ENCODE results near the gene RNLS. TPM values are rescaled to one million over a fixed set of nuclear protein-coding genes. Genes with fewer than 3 reads are reported as not detected.
A peak's percentile ranks its signal among the peaks of the same experiment; 100 is the strongest.
"Not testable (repeated sequence)": the region's sequence is repeated elsewhere in the genome, so short reads cannot be mapped to it uniquely, and the experiment has no call there.

The RNLS gene
- total and polyA plus RNA-seq, 4 experiments from 2014 or later: 1.7 to 5.8 (median 2.7) TPM

GRCh38 chr10:88313878-88314277 is 269.2 kb downstream of the RNLS start:
- peaks cover 0 to 5% of the 10 kb centered on the region in 2 donors for H3K9me3 ChIP-seq (ENCODE audit: control insufficient read depth in 1 of 2, low read length in 2 of 2)
- H3K4me1 ChIP-seq (ENCODE audit: insufficient read depth, low read length): no peaks in the 10 kb centered on the region
- no peak overlapping the region for H3K27ac ChIP-seq (ENCODE audit: low read depth, low read length)
- intact Hi-C loops (cut with micrococcal nuclease): no loop called here
- POLR2A ChIA-PET (ENCODE audit: partially characterized antibody): no interaction called here
- Mint-ChIP-seq H3K9me3 (peaks cover 0 to 15% (median 5%) of the 10 kb centered on the region in 8 donors), H3K4me1 (no peaks in the 10 kb centered on the region), H3K27me3 (no peaks in the 10 kb centered on the region), H3K27ac (no peak overlapping the region), H3K4me3 (no peak overlapping the region), H3K36me3 (peaks cover 3 to 8% of the 10 kb centered on the region in 2 donors)
- H3K27me3 ChIP-seq (ENCODE audit: insufficient read depth, low read length): no peaks in the 10 kb centered on the region
- H3K36me3 ChIP-seq (ENCODE audit: insufficient read depth, low read length): no peaks in the 10 kb centered on the region
- CTCF ChIA-PET (ENCODE audit: partially characterized antibody): no interaction called here
- DNase-seq: no peak
- H3K4me3 ChIP-seq (ENCODE audit: low read length in 2 of 2): no peak overlapping the region

GRCh38 chr10:88312855-88313254 is 270.3 kb downstream of the RNLS start:
- no peak overlapping the region for H3K4me3 Mint-ChIP-seq
- Histone ChIP-seq H3K4me1 (ENCODE audit: insufficient read depth, low read length) (no peaks in the 10 kb centered on the region), H3K36me3 (ENCODE audit: insufficient read depth, low read length) (no peaks in the 10 kb centered on the region), H3K4me3 (ENCODE audit: low read length in 2 of 2) (no peak overlapping the region), H3K9me3 (ENCODE audit: control insufficient read depth in 1 of 2, low read length in 2 of 2) (no peaks in the 10 kb centered on the region), H3K27ac (ENCODE audit: low read depth, low read length) (no peak overlapping the region), H3K27me3 (ENCODE audit: insufficient read depth, low read length) (no peaks in the 10 kb centered on the region)
- no peak overlapping the region for H3K27ac Mint-ChIP-seq
- H3K27me3 Mint-ChIP-seq: no peaks in the 10 kb centered on the region
- intact Hi-C loops (cut with micrococcal nuclease): no loop called here
- no peak for DNase-seq
- peaks cover 0 to 1% (median 0%) of the 10 kb centered on the region in 4 donors for H3K4me1 Mint-ChIP-seq
- peaks cover 2 to 9% of the 10 kb centered on the region in 2 donors for H3K36me3 Mint-ChIP-seq
- ChIA-PET POLR2A (ENCODE audit: partially characterized antibody) (no interaction called here), CTCF (ENCODE audit: partially characterized antibody) (no interaction called here)
- peaks cover 0 to 7% (median 0%) of the 10 kb centered on the region in 8 donors for H3K9me3 Mint-ChIP-seq

DNA sequence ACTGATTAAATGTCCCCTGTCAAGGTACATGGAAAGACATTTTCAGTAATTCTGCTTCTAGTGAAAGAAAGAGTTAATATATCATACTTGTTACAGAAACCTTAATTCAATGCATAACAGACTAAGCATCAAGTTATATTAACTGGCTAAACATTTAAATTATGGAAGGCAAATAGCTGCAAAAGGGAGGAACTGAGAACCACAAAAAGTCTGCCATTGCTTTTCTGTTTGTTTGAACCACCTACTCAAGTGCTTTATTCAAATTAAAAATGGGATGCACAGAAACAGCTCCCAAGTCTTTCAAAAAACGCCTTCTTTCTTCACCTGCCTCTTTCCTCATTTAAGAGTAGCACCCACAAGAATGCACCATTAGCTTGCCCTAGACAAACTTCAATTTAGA is 271.9 kb downstream of the RNLS start:
- Mint-ChIP-seq H3K9me3 (peaks cover 0 to 3% (median 0%) of the 10 kb centered on the region in 8 donors), H3K36me3 (peaks cover 0 to 4% of the 10 kb centered on the region in 2 donors), H3K4me1 (peaks cover 0 to 1% (median 0%) of the 10 kb centered on the region in 4 donors), H3K4me3 (no peak overlapping the region), H3K27me3 (no peaks in the 10 kb centered on the region), H3K27ac (no peak overlapping the region)
- ChIA-PET CTCF (ENCODE audit: partially characterized antibody) (no interaction called here), POLR2A (ENCODE audit: partially characterized antibody) (no interaction called here)
- no peak for DNase-seq
- Histone ChIP-seq H3K9me3 (ENCODE audit: control insufficient read depth in 1 of 2, low read length in 2 of 2) (no peaks in the 10 kb centered on the region), H3K27ac (ENCODE audit: low read depth, low read length) (no peak overlapping the region), H3K4me1 (ENCODE audit: insufficient read depth, low read length) (no peaks in the 10 kb centered on the region), H3K27me3 (ENCODE audit: insufficient read depth, low read length) (no peaks in the 10 kb centered on the region), H3K36me3 (ENCODE audit: insufficient read depth, low read length) (no peaks in the 10 kb centered on the region), H3K4me3 (ENCODE audit: low read length in 2 of 2) (no peak overlapping the region)
- intact Hi-C loops (cut with micrococcal nuclease): no loop called here

DNA sequence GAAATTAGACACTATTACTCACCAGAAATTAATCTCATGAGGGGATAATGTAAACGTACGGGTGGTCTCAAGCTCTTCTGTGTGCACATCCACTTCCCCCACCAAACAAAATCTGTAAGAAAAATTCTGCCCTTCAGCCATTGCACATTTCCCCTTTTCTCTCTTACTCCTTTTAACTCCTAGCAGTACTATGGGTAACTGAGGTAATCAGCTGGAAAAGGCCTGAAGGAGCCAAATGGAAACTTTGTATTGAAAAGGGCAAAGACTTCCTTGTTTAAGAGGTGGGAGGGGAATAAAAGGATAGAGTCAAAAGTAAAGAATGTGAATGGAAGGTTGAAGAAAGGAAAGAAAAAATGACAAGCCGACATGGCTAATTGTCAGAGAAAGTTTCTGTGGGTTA is 273.8 kb downstream of the RNLS start:
- Mint-ChIP-seq H3K27me3 (no peaks in the 10 kb centered on the region), H3K36me3 (peaks cover 0 to 4% of the 10 kb centered on the region in 2 donors), H3K4me3 (no peak overlapping the region), H3K9me3 (peaks cover 0 to 3% (median 0%) of the 10 kb centered on the region in 8 donors), H3K27ac (peak overlapping the region in 1 of 7 donors; percentile 14), H3K4me1 (peaks cover 0 to 1% (median 0%) of the 10 kb centered on the region in 4 donors)
- Histone ChIP-seq H3K4me1 (ENCODE audit: insufficient read depth, low read length) (no peaks in the 10 kb centered on the region), H3K27me3 (ENCODE audit: insufficient read depth, low read length) (no peaks in the 10 kb centered on the region), H3K27ac (ENCODE audit: low read depth, low read length) (no peak overlapping the region), H3K4me3 (ENCODE audit: low read length in 2 of 2) (no peak overlapping the region), H3K9me3 (ENCODE audit: control insufficient read depth in 1 of 2, low read length in 2 of 2) (no peaks in the 10 kb centered on the region), H3K36me3 (ENCODE audit: insufficient read depth, low read length) (no peaks in the 10 kb centered on the region)
- ChIA-PET POLR2A (ENCODE audit: partially characterized antibody) (no interaction called here), CTCF (ENCODE audit: partially characterized antibody) (no interaction called here)
- intact Hi-C loops (cut with micrococcal nuclease): no loop called here
- no peak for DNase-seq

- H3K36me3 ChIP-seq (ENCODE audit: insufficient read depth, low read length); H3K27ac ChIP-seq (ENCODE audit: low read depth, low read length); H3K9me3 ChIP-seq (ENCODE audit: control insufficient read depth in 1 of 2, low read length in 2 of 2); H3K4me3 Mint-ChIP-seq; intact Hi-C loops (cut with micrococcal nuclease); H3K4me1 Mint-ChIP-seq; POLR2A ChIA-PET (ENCODE audit: partially characterized antibody); H3K27me3 Mint-ChIP-seq; H3K27ac Mint-ChIP-seq; H3K4me3 ChIP-seq (ENCODE audit: low read length in 2 of 2); H3K36me3 Mint-ChIP-seq; CTCF ChIA-PET (ENCODE audit: partially characterized antibody); DNase-seq; H3K27me3 ChIP-seq (ENCODE audit: insufficient read depth, low read length); H3K9me3 Mint-ChIP-seq; H3K4me1 ChIP-seq (ENCODE audit: insufficient read depth, low read length): not testable (repeated sequence)
Observed at GRCh38 chr10:88308361-88308760, 274.8 kb downstream of the RNLS start.

DNA sequence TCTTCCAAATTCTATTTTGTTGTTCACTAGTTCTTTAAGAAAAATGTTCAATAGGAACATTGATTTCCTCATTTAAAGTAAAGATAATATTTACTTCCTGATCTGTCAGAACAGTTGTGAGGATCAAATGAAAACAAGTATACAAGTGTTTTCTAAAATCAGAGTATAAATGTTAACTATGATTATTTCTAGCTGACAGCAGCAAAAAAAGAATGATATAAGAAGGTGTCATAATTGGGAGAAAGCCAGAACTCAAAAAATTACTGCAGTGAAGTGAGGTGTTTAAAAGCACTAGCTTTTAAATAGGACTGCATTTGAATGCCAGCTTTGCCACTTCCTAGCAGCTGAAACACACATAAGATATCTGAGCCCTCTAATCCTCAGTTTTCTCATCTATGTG is 283.3 kb downstream of the RNLS start:
- H3K9me3 Mint-ChIP-seq: peaks cover 0 to 4% (median 0%) of the 10 kb centered on the region in 8 donors
- H3K4me1 Mint-ChIP-seq: peaks cover 0 to 9% (median under 1%) of the 10 kb centered on the region in 4 donors
- H3K27ac ChIP-seq (ENCODE audit: low read depth, low read length): no peak overlapping the region
- POLR2A ChIA-PET (ENCODE audit: partially characterized antibody): interaction anchor here (1.0 kb wide), 1 partner anchor 86 kb away, joined by 3 read pairs; no protein-coding TSS in a partner anchor
- no peaks in the 10 kb centered on the region for H3K9me3 ChIP-seq (ENCODE audit: control insufficient read depth in 1 of 2, low read length in 2 of 2)
- no peak overlapping the region for H3K4me3 Mint-ChIP-seq
- CTCF ChIA-PET (ENCODE audit: partially characterized antibody): interaction anchor here (1.3 kb wide), 1 partner anchor 8 kb away, joined by 3 read pairs; no protein-coding TSS in a partner anchor
- no peak overlapping the region for H3K4me3 ChIP-seq (ENCODE audit: low read length in 2 of 2)
- H3K27me3 Mint-ChIP-seq: peaks cover 0 to 2% of the 10 kb centered on the region in 2 donors
- no peaks in the 10 kb centered on the region for H3K36me3 ChIP-seq (ENCODE audit: insufficient read depth, low read length)
- peaks cover 0 to 5% of the 10 kb centered on the region in 2 donors for H3K36me3 Mint-ChIP-seq
- H3K4me1 ChIP-seq (ENCODE audit: insufficient read depth, low read length): no peaks in the 10 kb centered on the region
- H3K27me3 ChIP-seq (ENCODE audit: insufficient read depth, low read length): no peaks in the 10 kb centered on the region
- no peak overlapping the region for H3K27ac Mint-ChIP-seq
- DNase-seq: no peak
- intact Hi-C loops (cut with micrococcal nuclease): no loop called here

DNA sequence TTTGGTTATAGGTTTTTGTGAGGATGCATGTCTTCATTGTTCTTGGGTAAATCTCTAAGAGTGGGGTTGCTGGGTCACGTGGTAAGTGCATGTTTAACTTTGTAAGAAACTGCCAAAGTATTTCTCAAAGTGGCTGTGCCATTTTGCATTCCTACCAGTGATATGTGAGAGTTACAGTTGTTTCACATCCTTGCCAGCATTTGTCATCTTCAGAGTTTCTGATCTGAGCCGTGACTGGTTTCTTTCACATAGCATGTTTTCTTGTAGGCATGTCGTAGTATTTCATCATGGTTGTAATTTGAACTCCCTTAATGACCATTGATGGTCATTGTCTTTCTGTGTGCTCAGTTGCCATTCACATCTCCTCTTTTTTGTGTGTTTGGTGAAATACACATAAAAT is 286.0 kb downstream of the RNLS start:
- H3K27me3 ChIP-seq (ENCODE audit: insufficient read depth, low read length): no peaks in the 10 kb centered on the region

More for the DNA sequence above, 286.0 kb downstream of the RNLS start:
- POLR2A ChIA-PET (ENCODE audit: partially characterized antibody): no interaction called here
- no peaks in the 10 kb centered on the region for H3K4me1 ChIP-seq (ENCODE audit: insufficient read depth, low read length)
- DNase-seq: no peak
- no peak overlapping the region for H3K4me3 ChIP-seq (ENCODE audit: low read length in 2 of 2)
- no peak overlapping the region for H3K4me3 Mint-ChIP-seq
- H3K27me3 Mint-ChIP-seq: no peaks in the 10 kb centered on the region
- H3K36me3 Mint-ChIP-seq: peaks cover 0 to 5% of the 10 kb centered on the region in 2 donors
- peaks cover 0 to 9% (median 1%) of the 10 kb centered on the region in 4 donors for H3K4me1 Mint-ChIP-seq
- no peaks in the 10 kb centered on the region for H3K9me3 ChIP-seq (ENCODE audit: control insufficient read depth in 1 of 2, low read length in 2 of 2)
- H3K27ac ChIP-seq (ENCODE audit: low read depth, low read length): no peak overlapping the region
- peaks cover 0 to 6% (median 0%) of the 10 kb centered on the region in 8 donors for H3K9me3 Mint-ChIP-seq
- intact Hi-C loops (cut with micrococcal nuclease): no loop called here
- no peaks in the 10 kb centered on the region for H3K36me3 ChIP-seq (ENCODE audit: insufficient read depth, low read length)
- peak overlapping the region in 1 of 7 donors; percentile 1 for H3K27ac Mint-ChIP-seq
- CTCF ChIA-PET (ENCODE audit: partially characterized antibody): no interaction called here

Data from CD4-positive, alpha-beta memory T cell (primary cell).